ENCODE measurements around the gene BSN.
A peak's percentile ranks its signal among the peaks of the same experiment; 100 is the strongest.

The BSN gene

DNA sequence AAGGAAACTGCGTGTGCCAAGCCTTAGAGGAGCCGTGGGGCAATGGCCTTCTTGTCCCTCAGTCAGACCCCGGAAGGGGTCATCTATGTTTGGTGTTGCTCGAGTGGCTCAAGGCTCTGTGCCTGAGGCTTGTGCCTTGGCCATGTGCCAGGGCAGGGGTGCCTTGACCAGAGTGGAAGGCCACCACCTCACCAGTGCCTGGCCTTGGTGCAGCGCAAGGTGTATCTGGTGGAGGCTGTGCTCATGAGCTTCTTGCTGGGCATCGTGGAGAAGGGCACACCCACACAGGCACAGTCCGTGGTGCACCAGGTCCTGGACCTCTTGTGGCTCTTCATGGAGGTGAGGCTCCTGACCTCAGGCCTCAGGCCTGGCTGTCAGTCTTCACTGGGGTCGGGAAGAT is 145.7 kb downstream of the BSN start:
- no peak for DNase-seq
- Histone ChIP-seq H3K27me3 (replicated peaks in 2 of 5; ENCODE audit: control insufficient read depth in 4 of 5, insufficient read depth in 5 of 5, low read length in 4 of 5) (no peaks in the 10 kb centered on the region), H3K9me3 (ENCODE audit: control extremely low read depth in 1 of 5, control insufficient read depth in 4 of 5, insufficient read depth in 2 of 5, low read depth in 1 of 5, low read length in 4 of 5) (no peaks in the 10 kb centered on the region), H3K4me3 (ENCODE audit: control insufficient read depth in 1 of 7, extremely low read depth in 1 of 7, insufficient read depth in 4 of 7, low read depth in 2 of 7, low read length in 6 of 7) (no peak overlapping the region), H3K36me3 (ENCODE audit: control insufficient read depth in 4 of 4, insufficient read depth in 4 of 4, low read length in 3 of 4) (peaks cover 0 to 64% (median 35%) of the 10 kb centered on the region in 4 experiments), H3K27ac (ENCODE audit: insufficient read depth in 1 of 2, low read depth in 1 of 2, low read length in 2 of 2, poor library complexity in 1 of 2, severe bottlenecking in 2 of 2) (no peak overlapping the region), H3K4me1 (ENCODE audit: control extremely low read depth in 1 of 4, control insufficient read depth in 4 of 4, insufficient read depth in 4 of 4, low read length in 3 of 4) (peaks cover 0 to 4% (median 1%) of the 10 kb centered on the region in 4 experiments)
- ChIA-PET CTCF (interaction anchor here (1.2 to 3.4 kb wide), 5 partner anchors 13 to 140 kb away, joined by 3 to 19 read pairs (median 5); partner anchors contain the start of gene AMIGO3), POLR2A (interaction anchor here (1.2 kb wide), 1 partner anchor 139 kb away, joined by 3 read pairs; no protein-coding TSS in a partner anchor)
- 96% methylated on average over 8 of the region's 8 CpGs for WGBS (ENCODE audit: insufficient coverage)

DNA sequence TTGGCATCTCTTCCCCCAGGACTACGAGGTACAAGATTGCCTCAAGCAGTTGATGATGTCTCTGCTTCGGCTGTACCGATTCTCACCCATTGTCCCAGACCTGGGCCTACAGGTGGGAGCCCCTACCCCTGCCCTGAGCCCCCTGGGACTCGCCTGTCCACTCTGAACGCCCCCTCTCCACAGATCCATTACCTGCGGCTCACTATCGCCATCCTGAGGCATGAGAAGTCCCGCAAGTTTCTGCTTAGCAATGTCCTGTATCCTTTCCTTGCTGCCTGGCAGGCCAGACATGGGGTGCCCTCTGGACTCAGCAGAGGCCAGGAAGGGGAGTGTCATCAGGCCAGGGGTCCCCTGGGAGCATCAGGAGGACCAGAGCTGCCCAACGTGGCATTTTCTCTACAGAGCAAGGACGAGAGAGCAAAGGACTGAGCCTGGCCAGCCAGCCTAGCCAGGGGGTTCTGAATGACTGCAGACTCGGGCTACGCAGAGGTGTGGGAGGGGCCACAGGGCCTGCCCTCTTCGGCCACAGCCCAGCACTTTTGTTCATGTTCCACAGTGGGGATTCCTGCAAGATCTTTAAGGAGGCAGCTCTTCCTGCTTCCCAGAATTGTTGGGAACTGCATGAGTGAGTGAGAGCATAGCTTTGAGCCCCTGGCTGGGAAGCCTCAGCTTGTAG is 146.3 kb downstream of the BSN start:
- no peaks in the 10 kb centered on the region for H3K27me3 ChIP-seq (replicated peaks in 2 of 5; ENCODE audit: control insufficient read depth in 4 of 5, insufficient read depth in 5 of 5, low read length in 4 of 5)
- 95% methylated on average over 13 of the region's 13 CpGs for WGBS (ENCODE audit: insufficient coverage)
- ChIA-PET POLR2A (interaction anchor here (1.2 kb wide), 1 partner anchor 139 kb away, joined by 3 read pairs; no protein-coding TSS in a partner anchor), CTCF (interaction anchor here (0.6 to 3.7 kb wide), 15 partner anchors 12 to 220 kb away, joined by 3 to 19 read pairs (median 4); partner anchors contain the start of gene AMIGO3)
- H3K4me3 ChIP-seq (ENCODE audit: control insufficient read depth in 1 of 7, extremely low read depth in 1 of 7, insufficient read depth in 4 of 7, low read depth in 2 of 7, low read length in 6 of 7): no peak overlapping the region
- DNase-seq: no peak
- peaks cover 0 to 68% (median 38%) of the 10 kb centered on the region in 4 experiments for H3K36me3 ChIP-seq (ENCODE audit: control insufficient read depth in 4 of 4, insufficient read depth in 4 of 4, low read length in 3 of 4)
- H3K9me3 ChIP-seq (ENCODE audit: control extremely low read depth in 1 of 5, control insufficient read depth in 4 of 5, insufficient read depth in 2 of 5, low read depth in 1 of 5, low read length in 4 of 5): no peaks in the 10 kb centered on the region
- H3K27ac ChIP-seq (ENCODE audit: insufficient read depth in 1 of 2, low read depth in 1 of 2, low read length in 2 of 2, poor library complexity in 1 of 2, severe bottlenecking in 2 of 2): no peak overlapping the region
- peaks cover 0 to 4% (median 1%) of the 10 kb centered on the region in 4 experiments for H3K4me1 ChIP-seq (ENCODE audit: control extremely low read depth in 1 of 4, control insufficient read depth in 4 of 4, insufficient read depth in 4 of 4, low read length in 3 of 4)

DNA sequence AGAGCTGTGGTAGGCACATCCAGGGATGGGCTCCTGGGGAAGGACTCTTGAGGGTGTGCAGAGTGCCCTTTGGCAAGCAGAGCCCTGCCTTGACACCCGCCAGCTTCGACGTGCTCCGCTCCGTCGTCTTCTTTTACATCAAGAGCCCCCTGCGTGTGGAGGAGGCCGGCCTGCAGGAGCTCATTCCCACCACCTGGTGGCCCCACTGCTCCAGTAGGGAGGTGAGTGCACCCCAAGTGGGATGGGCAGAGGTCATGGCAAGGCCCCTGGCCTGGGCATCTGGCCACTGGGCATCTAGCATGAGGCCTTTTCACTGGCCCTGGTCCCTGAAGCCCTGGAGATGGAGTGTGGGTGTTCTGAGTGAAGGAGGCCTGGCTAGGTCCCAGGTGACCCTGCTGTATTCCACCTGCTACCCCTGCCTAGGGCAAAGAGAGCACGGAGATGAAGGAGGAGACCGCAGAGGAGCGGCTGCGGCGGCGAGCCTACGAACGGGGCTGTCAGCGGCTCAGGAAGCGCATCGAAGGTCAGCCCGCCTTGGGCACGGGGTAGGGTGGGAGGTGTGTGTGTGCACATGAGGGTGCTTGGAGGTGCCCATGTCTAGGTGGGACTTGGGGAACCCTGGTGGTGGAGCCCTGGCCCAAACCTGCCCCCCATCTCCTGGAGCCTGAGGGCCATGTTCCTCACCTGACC is 147.3 kb downstream of the BSN start:
- Histone ChIP-seq H3K27me3 (replicated peaks in 2 of 5; ENCODE audit: control insufficient read depth in 4 of 5, insufficient read depth in 5 of 5, low read length in 4 of 5) (no peaks in the 10 kb centered on the region), H3K4me1 (ENCODE audit: control extremely low read depth in 1 of 4, control insufficient read depth in 4 of 4, insufficient read depth in 4 of 4, low read length in 3 of 4) (peaks cover 0 to 4% (median 1%) of the 10 kb centered on the region in 4 experiments), H3K27ac (ENCODE audit: insufficient read depth in 1 of 2, low read depth in 1 of 2, low read length in 2 of 2, poor library complexity in 1 of 2, severe bottlenecking in 2 of 2) (no peak overlapping the region), H3K4me3 (ENCODE audit: control insufficient read depth in 1 of 7, extremely low read depth in 1 of 7, insufficient read depth in 4 of 7, low read depth in 2 of 7, low read length in 6 of 7) (no peak overlapping the region), H3K9me3 (ENCODE audit: control extremely low read depth in 1 of 5, control insufficient read depth in 4 of 5, insufficient read depth in 2 of 5, low read depth in 1 of 5, low read length in 4 of 5) (no peaks in the 10 kb centered on the region), H3K36me3 (ENCODE audit: control insufficient read depth in 4 of 4, insufficient read depth in 4 of 4, low read length in 3 of 4) (peaks cover 0 to 77% (median 42%) of the 10 kb centered on the region in 4 experiments)
- over 99% methylated on average over 11 of the region's 21 CpGs for WGBS (ENCODE audit: insufficient coverage)
- peak in 2 of 3 donors; percentile 25 to 33 for DNase-seq
- ChIA-PET CTCF (interaction anchor here (0.8 to 3.7 kb wide), 21 partner anchors 12 to 165 kb away, joined by 3 to 19 read pairs (median 4); partner anchors contain the start of gene AMIGO3), POLR2A (no interaction called here)

DNA sequence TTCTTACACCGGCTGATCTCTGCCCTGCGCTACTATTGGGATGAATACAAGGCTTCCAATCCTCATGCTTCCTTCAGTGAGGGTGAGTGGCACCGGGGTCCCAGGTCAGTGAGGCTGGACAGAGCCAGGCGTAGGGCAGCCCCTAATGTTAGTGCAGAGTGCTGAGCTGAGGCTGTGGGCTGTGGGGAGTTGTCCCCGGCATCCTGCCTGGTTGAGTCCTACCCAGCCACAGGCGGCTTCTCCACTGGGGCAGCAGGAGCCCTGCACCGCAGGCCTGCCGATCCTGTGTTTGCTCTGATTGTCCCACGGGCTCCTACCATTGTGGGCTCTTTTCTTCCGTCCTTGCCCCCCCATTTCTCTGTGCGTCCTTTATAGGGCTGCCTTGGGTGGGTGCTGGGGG is 148.4 kb downstream of the BSN start:
- Histone ChIP-seq H3K4me1 (ENCODE audit: control extremely low read depth in 1 of 4, control insufficient read depth in 4 of 4, insufficient read depth in 4 of 4, low read length in 3 of 4) (peaks cover 0 to 4% (median 2%) of the 10 kb centered on the region in 4 experiments), H3K27ac (ENCODE audit: insufficient read depth in 1 of 2, low read depth in 1 of 2, low read length in 2 of 2, poor library complexity in 1 of 2, severe bottlenecking in 2 of 2) (no peak overlapping the region), H3K9me3 (ENCODE audit: control extremely low read depth in 1 of 5, control insufficient read depth in 4 of 5, insufficient read depth in 2 of 5, low read depth in 1 of 5, low read length in 4 of 5) (no peaks in the 10 kb centered on the region), H3K4me3 (ENCODE audit: control insufficient read depth in 1 of 7, extremely low read depth in 1 of 7, insufficient read depth in 4 of 7, low read depth in 2 of 7, low read length in 6 of 7) (no peak overlapping the region), H3K36me3 (ENCODE audit: control insufficient read depth in 4 of 4, insufficient read depth in 4 of 4, low read length in 3 of 4) (peaks cover 2 to 72% (median 40%) of the 10 kb centered on the region in 4 experiments), H3K27me3 (replicated peaks in 2 of 5; ENCODE audit: control insufficient read depth in 4 of 5, insufficient read depth in 5 of 5, low read length in 4 of 5) (no peaks in the 10 kb centered on the region)
- DNase-seq: no peak
- POLR2A ChIA-PET: no interaction called here
- WGBS (ENCODE audit: insufficient coverage): 95% methylated on average over 11 of the region's 11 CpGs
- CTCF ChIA-PET: interaction anchor here (0.9 to 3.7 kb wide), 12 partner anchors 12 to 203 kb away, joined by 3 to 19 read pairs (median 3); partner anchors contain the start of gene AMIGO3

DNA sequence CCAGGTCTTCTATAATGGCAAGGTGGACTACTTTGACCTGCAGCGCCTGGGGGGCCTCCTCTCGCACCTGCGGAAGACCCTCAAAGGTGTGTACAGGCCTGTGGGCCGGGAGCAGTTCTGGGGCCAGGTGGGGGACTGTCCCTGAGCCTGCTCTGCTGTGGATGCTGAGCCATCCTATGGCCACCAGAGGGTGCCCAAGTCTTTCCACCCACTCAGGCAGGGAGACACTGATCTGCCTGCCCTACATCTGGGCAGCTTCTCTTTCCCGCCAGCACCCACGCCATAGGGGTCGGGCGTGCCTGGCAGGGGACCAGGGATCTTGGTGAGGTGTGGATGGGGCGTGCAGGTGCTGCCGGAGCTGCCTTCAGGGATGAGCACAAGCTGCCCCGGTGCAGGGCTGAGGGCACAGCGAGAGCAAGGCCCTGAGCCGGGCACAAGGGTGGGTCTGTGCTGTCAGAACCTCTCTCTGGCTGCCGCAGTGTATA is 149.2 kb downstream of the BSN start:
- Histone ChIP-seq H3K4me1 (ENCODE audit: control extremely low read depth in 1 of 4, control insufficient read depth in 4 of 4, insufficient read depth in 4 of 4, low read length in 3 of 4) (peaks cover 0 to 4% (median 3%) of the 10 kb centered on the region in 4 experiments), H3K4me3 (ENCODE audit: control insufficient read depth in 1 of 7, extremely low read depth in 1 of 7, insufficient read depth in 4 of 7, low read depth in 2 of 7, low read length in 6 of 7) (no peak overlapping the region), H3K9me3 (ENCODE audit: control extremely low read depth in 1 of 5, control insufficient read depth in 4 of 5, insufficient read depth in 2 of 5, low read depth in 1 of 5, low read length in 4 of 5) (no peaks in the 10 kb centered on the region), H3K36me3 (ENCODE audit: control insufficient read depth in 4 of 4, insufficient read depth in 4 of 4, low read length in 3 of 4) (peaks cover 2 to 66% (median 36%) of the 10 kb centered on the region in 4 experiments), H3K27me3 (replicated peaks in 2 of 5; ENCODE audit: control insufficient read depth in 4 of 5, insufficient read depth in 5 of 5, low read length in 4 of 5) (no peaks in the 10 kb centered on the region), H3K27ac (ENCODE audit: insufficient read depth in 1 of 2, low read depth in 1 of 2, low read length in 2 of 2, poor library complexity in 1 of 2, severe bottlenecking in 2 of 2) (no peak overlapping the region)
- ChIA-PET CTCF (interaction anchor here (1.0 to 3.7 kb wide), 14 partner anchors 10 to 203 kb away, joined by 3 to 18 read pairs (median 3); partner anchors contain the start of gene AMIGO3), POLR2A (interaction anchor here (0.6 kb wide), 1 partner anchor 80 kb away, joined by 3 read pairs; no protein-coding TSS in a partner anchor)
- 63% methylated on average over 14 of the region's 14 CpGs for WGBS (ENCODE audit: insufficient coverage)
- DNase-seq: peak; percentile 64 to 84 (median 78)

DNA sequence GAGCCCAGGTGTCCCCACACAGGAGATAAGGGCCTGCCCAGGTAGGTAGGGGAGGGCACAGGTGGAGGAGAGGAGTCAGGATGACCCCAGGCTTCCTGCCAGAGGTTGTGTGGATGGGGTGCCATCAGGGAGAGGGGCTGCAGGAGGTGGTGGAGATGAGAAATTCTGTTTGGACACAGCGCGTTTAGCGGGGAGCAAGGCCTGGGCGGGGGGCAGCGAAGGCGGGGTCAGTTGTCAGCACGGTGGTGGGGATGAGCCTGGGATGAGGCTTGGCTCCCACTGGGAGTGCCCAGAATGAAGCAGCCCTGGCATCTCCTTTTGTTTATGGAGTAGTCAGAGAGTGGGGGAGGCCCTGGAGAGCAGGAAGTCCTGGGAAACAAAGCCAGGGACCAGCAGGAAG is 149.7 kb downstream of the BSN start:
- ChIA-PET POLR2A (interaction anchor here (0.6 kb wide), 1 partner anchor 79 kb away, joined by 3 read pairs; no protein-coding TSS in a partner anchor), CTCF (interaction anchor here (1.0 to 3.7 kb wide), 13 partner anchors 11 to 203 kb away, joined by 3 to 18 read pairs (median 3); partner anchors contain the start of gene AMIGO3)
- Histone ChIP-seq H3K4me1 (ENCODE audit: control extremely low read depth in 1 of 4, control insufficient read depth in 4 of 4, insufficient read depth in 4 of 4, low read length in 3 of 4) (peaks cover 0 to 4% (median 3%) of the 10 kb centered on the region in 4 experiments), H3K9me3 (ENCODE audit: control extremely low read depth in 1 of 5, control insufficient read depth in 4 of 5, insufficient read depth in 2 of 5, low read depth in 1 of 5, low read length in 4 of 5) (no peaks in the 10 kb centered on the region), H3K36me3 (ENCODE audit: control insufficient read depth in 4 of 4, insufficient read depth in 4 of 4, low read length in 3 of 4) (peaks cover 2 to 65% (median 33%) of the 10 kb centered on the region in 4 experiments), H3K4me3 (ENCODE audit: control insufficient read depth in 1 of 7, extremely low read depth in 1 of 7, insufficient read depth in 4 of 7, low read depth in 2 of 7, low read length in 6 of 7) (no peak overlapping the region), H3K27me3 (replicated peaks in 2 of 5; ENCODE audit: control insufficient read depth in 4 of 5, insufficient read depth in 5 of 5, low read length in 4 of 5) (no peaks in the 10 kb centered on the region), H3K27ac (ENCODE audit: insufficient read depth in 1 of 2, low read depth in 1 of 2, low read length in 2 of 2, poor library complexity in 1 of 2, severe bottlenecking in 2 of 2) (no peak overlapping the region)
- no peak for DNase-seq
- 96% methylated on average over 7 of the region's 7 CpGs for WGBS (ENCODE audit: insufficient coverage)

All from common myeloid progenitor, CD34-positive (primary cell).